ENCODE results near the gene CRABP1.

DNA sequence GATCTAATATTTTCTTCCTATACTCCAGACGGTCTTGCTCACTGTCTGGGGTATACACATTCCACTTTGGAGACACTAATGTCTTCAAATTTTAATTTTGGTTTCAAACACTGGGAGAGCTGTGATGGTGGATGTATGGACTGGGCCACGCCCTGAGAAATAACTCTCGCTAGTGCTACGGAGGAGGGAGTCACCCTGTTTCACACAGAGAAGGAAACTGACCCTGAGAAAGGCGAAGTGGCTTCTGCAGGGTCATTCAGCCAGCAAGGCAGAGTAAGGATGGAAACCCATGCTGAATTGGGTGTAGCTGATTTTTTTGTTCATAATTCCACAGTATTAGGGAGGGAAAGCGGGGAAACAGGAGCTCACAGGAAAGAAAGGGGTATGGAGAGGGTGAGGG is 32.2 kb upstream of the CRABP1 start:
- TF ChIP-seq CTCF (IDR thresholded peaks at IDR 0.05): no peak
- TF ChIP-seq POLR2A (IDR thresholded peaks at IDR 0.05): no peak

Measured in lower leg skin (tissue), 3 donors.